Peyer's patch (tissue), 4 donors: Measurements from ENCODE around the gene SYNDIG1L. TPM values are rescaled to one million over a fixed set of nuclear protein-coding genes. Genes with fewer than 3 reads are reported as not detected.

Experiments
- DNase-seq, 3 donors: peaks; one replicate each; pipeline ENCODE4 v3.0.0-alpha.2; 2017 to 2019
- H3K27ac ChIP-seq, 4 donors: fragments of 200-600 bp; sonication (generic); one replicate each; pipeline ENCODE4 v1.5.1; 2016 to 2019
- H3K27me3 ChIP-seq, 2 donors: fragments of 200-600 bp; sonication (generic); one replicate each; pipeline ENCODE4 v1.5.1; 2019
- H3K36me3 ChIP-seq, 3 donors: fragments of 200-600 bp; sonication (generic); one replicate each; pipeline ENCODE4 v1.5.1; 2016 to 2019
- H3K4me1 ChIP-seq, 4 donors: fragments of 200-600 bp; sonication (generic); one replicate each; pipeline ENCODE4 v1.5.1; 2016 to 2019
- H3K4me3 ChIP-seq, 4 donors: fragments of 200-600 bp; sonication (generic); 1 replicate in 3 of 4; 2 replicates in 1 of 4; pipeline ENCODE4 v1.5.1; 2016 to 2019; ENCODE audit warnings: mild to moderate bottlenecking in 1 of 4
- H3K9me3 ChIP-seq, 4 donors: fragments of 200-600 bp; sonication (generic); one replicate each; pipeline ENCODE4 v1.5.1; 2016 to 2019; ENCODE audit warnings: mild to moderate bottlenecking in 1 of 4
- CTCF ChIP-seq, 6 experiments: fragments of 450-650 bp in 4 of 6; fragments of 200-600 bp in 2 of 6; sonication (generic) in 1 of 6; IDR thresholded peaks; one replicate each; pipeline ENCODE4 v1.5.1; 2017 to 2019; ENCODE audit warnings: antibody characterized with exemption in 6 of 6, mild to moderate bottlenecking in 3 of 6, moderate library complexity in 1 of 6
- POLR2A ChIP-seq, 2 donors: fragments of 450-650 bp; IDR thresholded peaks; one replicate each; pipeline ENCODE4 v1.5.1; 2017; ENCODE audit warnings: antibody characterized with exemption in 2 of 2, mild to moderate bottlenecking in 2 of 2, moderate library complexity in 2 of 2
- total RNA-seq, 4 donors: library from RNA; depleted of rRNA; stranded (reverse); fragments of >200 nt; gene quantifications; one replicate each; pipeline ENCODE4 v1.1.0, GENCODE V29; 2016

SYNDIG1L gene
- total RNA-seq, 4 donors from 2014 or later = 0.27 TPM; not detected in 3

GRCh38 chr14:74419086-74419485 lies 6.9 kb downstream of the SYNDIG1L start:
- no peak for DNase-seq
- Histone ChIP-seq H3K4me3 (no peak overlapping the region), H3K27ac (no peak overlapping the region), H3K9me3 (no peaks in the 10 kb centered on the region), H3K36me3 (no peaks in the 10 kb centered on the region), H3K4me1 (no peaks in the 10 kb centered on the region), H3K27me3 (no peaks in the 10 kb centered on the region)
- no peak for TF ChIP-seq POLR2A (IDR thresholded peaks at IDR 0.05)
- no peak for TF ChIP-seq CTCF (IDR thresholded peaks at IDR 0.05)

- Histone ChIP-seq H3K36me3 (no peaks in the 10 kb centered on the region), H3K9me3 (no peaks in the 10 kb centered on the region), H3K27ac (no peak overlapping the region), H3K27me3 (no peaks in the 10 kb centered on the region), H3K4me1 (no peaks in the 10 kb centered on the region), H3K4me3 (no peak overlapping the region)
- TF ChIP-seq POLR2A (IDR thresholded peaks at IDR 0.05) = no peak
- no peak for TF ChIP-seq CTCF (IDR thresholded peaks at IDR 0.05)
- no peak for DNase-seq
Measured at GRCh38 chr14:74418031-74418430, 8.0 kb downstream of the SYNDIG1L start.

GRCh38 chr14:74417611-74418010 lies 8.4 kb downstream of the SYNDIG1L start:
- TF ChIP-seq CTCF (IDR thresholded peaks at IDR 0.05) (no peak), POLR2A (IDR thresholded peaks at IDR 0.05) (no peak)
- Histone ChIP-seq H3K27ac (no peak overlapping the region), H3K36me3 (no peaks in the 10 kb centered on the region), H3K4me3 (no peak overlapping the region), H3K9me3 (no peaks in the 10 kb centered on the region), H3K27me3 (no peaks in the 10 kb centered on the region), H3K4me1 (no peaks in the 10 kb centered on the region)
- DNase-seq = no peak

DNA sequence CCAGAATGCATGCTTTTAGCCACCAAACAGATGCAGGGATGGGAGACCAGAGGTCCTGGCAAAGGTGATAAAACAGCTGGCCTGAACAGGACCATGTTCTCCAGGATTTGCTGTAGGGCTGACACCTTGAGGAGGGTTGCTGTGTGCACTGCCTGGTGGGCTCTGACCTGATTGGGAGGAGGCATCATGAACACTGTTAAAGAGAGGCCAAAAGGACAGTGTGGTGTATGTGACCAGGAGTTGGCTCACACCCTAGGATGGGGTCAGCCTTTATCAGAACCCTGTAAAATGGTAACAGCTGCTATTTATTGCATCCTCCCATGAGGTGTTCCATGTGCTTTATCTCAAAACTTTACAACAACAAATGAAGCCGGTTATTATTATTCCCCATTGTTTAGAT lies 8.8 kb downstream of the SYNDIG1L start:
- TF ChIP-seq CTCF (IDR thresholded peaks at IDR 0.05) (no peak), POLR2A (IDR thresholded peaks at IDR 0.05) (no peak)
- no peaks in the 10 kb centered on the region for H3K27me3 ChIP-seq
- DNase-seq = no peak

GRCh38 chr14:74415115-74415437 lies 10.9 kb downstream of the SYNDIG1L start:
- Histone ChIP-seq H3K36me3 (no peaks in the 10 kb centered on the region), H3K27me3 (no peaks in the 10 kb centered on the region), H3K27ac (no peak overlapping the region), H3K4me1 (no peaks in the 10 kb centered on the region), H3K4me3 (no peak overlapping the region), H3K9me3 (no peaks in the 10 kb centered on the region)
- TF ChIP-seq POLR2A (IDR thresholded peaks at IDR 0.05) (no peak), CTCF (IDR thresholded peaks at IDR 0.05) (no peak)
- DNase-seq = no peak

More for the DNA sequence above, 8.8 kb downstream of the SYNDIG1L start:
- H3K27ac ChIP-seq = no peak overlapping the region
- H3K36me3 ChIP-seq = no peaks in the 10 kb centered on the region
- H3K9me3 ChIP-seq = no peaks in the 10 kb centered on the region
- no peak overlapping the region for H3K4me3 ChIP-seq
- no peaks in the 10 kb centered on the region for H3K4me1 ChIP-seq

GRCh38 chr14:74414403-74415114 lies 11.5 kb downstream of the SYNDIG1L start:
- H3K36me3 ChIP-seq = no peaks in the 10 kb centered on the region
- H3K27ac ChIP-seq = no peak overlapping the region
- no peak for DNase-seq
- TF ChIP-seq CTCF (IDR thresholded peaks at IDR 0.05) (no peak), POLR2A (IDR thresholded peaks at IDR 0.05) (no peak)
- no peaks in the 10 kb centered on the region for H3K27me3 ChIP-seq
- no peaks in the 10 kb centered on the region for H3K4me1 ChIP-seq
- H3K9me3 ChIP-seq = no peaks in the 10 kb centered on the region
- no peak overlapping the region for H3K4me3 ChIP-seq
